T47D (cell line): ENCODE results near the gene NOC3L.
"Not testable (repeated sequence)": the region's sequence is repeated elsewhere in the genome, so short reads cannot be mapped to it uniquely, and the experiment has no call there.

Source experiments
- DNase-seq, 2 experiments: peaks; one replicate each; pipeline versions ENCODE4 v3.0.0 to v3.0.0-alpha.2; 2011 to 2012; ENCODE audit warnings: low read depth in 1 of 2, low spot score in 1 of 2
- JUND ChIP-seq: IDR thresholded peaks from 2 replicates; pipeline ENCODE4 v1.6.1; 2012; ENCODE audit warnings: low read depth
- in situ Hi-C: cut with HindIII; loops from 2 replicates; pipeline ENCODE4 v1.10.0; 2016; ENCODE audit warnings: low sequenced_read_pairs, low pct_unique_long_range_greater_than_20kb

NOC3L gene

GRCh38 chr10:94353336-94353735 lies 9.4 kb downstream of the NOC3L start:
- TF ChIP-seq JUND: no peak
- no peak for DNase-seq
- in situ Hi-C loops: no loop called here

GRCh38 chr10:94351089-94351488 lies 11.7 kb downstream of the NOC3L start:
- TF ChIP-seq JUND: no peak
- no peak for DNase-seq
- in situ Hi-C loops: no loop called here

GRCh38 chr10:94350500-94350899 lies 12.2 kb downstream of the NOC3L start:
- in situ Hi-C loops: not testable (repeated sequence)

GRCh38 chr10:94349327-94349726 lies 13.4 kb downstream of the NOC3L start:
- peak in 1 of 2 experiments; percentile 50 for DNase-seq
- TF ChIP-seq JUND: no peak
- in situ Hi-C loops: no loop called here

More at GRCh38 chr10:94350500-94350899, 12.2 kb downstream of the NOC3L start:
- not testable (repeated sequence) for DNase-seq

- TF ChIP-seq JUND: no peak
- in situ Hi-C loops: no loop called here
- DNase-seq: no peak
Measured at GRCh38 chr10:94344522-94345122, 18.1 kb downstream of the NOC3L start.

GRCh38 chr10:94343151-94343550 lies 19.6 kb downstream of the NOC3L start:
- TF ChIP-seq JUND: no peak
- in situ Hi-C loops: no loop called here
- no peak for DNase-seq

- in situ Hi-C loops: no loop called here
- DNase-seq: no peak
- TF ChIP-seq JUND: no peak
Measured at GRCh38 chr10:94334857-94335256, 27.9 kb downstream of the NOC3L start.

GRCh38 chr10:94333051-94333450 lies 29.7 kb downstream of the NOC3L start:
- no peak for TF ChIP-seq JUND
- DNase-seq: no peak
- in situ Hi-C loops: no loop called here

GRCh38 chr10:94328613-94329012 lies 34.1 kb downstream of the NOC3L start:
- in situ Hi-C loops: no loop called here
- no peak for DNase-seq
- no peak for TF ChIP-seq JUND

GRCh38 chr10:94327649-94328048 lies 35.1 kb downstream of the NOC3L start:
- DNase-seq: no peak
- no peak for TF ChIP-seq JUND
- in situ Hi-C loops: no loop called here

- in situ Hi-C loops: no loop called here
- DNase-seq: no peak
- no peak for TF ChIP-seq JUND
Measured at GRCh38 chr10:94324609-94325233, 38.0 kb downstream of the NOC3L start.

GRCh38 chr10:94320285-94320914 lies 42.3 kb downstream of the NOC3L start:
- TF ChIP-seq JUND: no peak
- in situ Hi-C loops: no loop called here
- peak; percentile 47 to 81 for DNase-seq

GRCh38 chr10:94316560-94316959 lies 46.2 kb downstream of the NOC3L start:
- in situ Hi-C loops: no loop called here
- no peak for DNase-seq
- TF ChIP-seq JUND: no peak
